GM12865 (cell line): ENCODE results near the gene CACFD1.

ENCODE experiments used
- DNase-seq: peaks from one replicate; pipeline ENCODE4 v3.0.0; 2010; ENCODE audit warnings: low read depth
- H3K4me3 ChIP-seq: 2 replicates; pipeline ENCODE4 v1.5.1; 2011; ENCODE audit warnings: mild to moderate bottlenecking, low read depth, low read length, control low read depth
- TF ChIP-seq, protein P1 (sequence below): IDR thresholded peaks from 2 replicates; pipeline ENCODE4 v1.5.1; 2011; ENCODE audit warnings: low read length, control low read depth, low read depth, inconsistent platforms; ENCODE audit not compliant: insufficient read depth; ENCODE audit errors: missing control alignments

CACFD1 gene

GRCh38 chr9:133475292-133476012 is 15.7 kb downstream of the CACFD1 start:
- TF ChIP-seq, protein P1, sequence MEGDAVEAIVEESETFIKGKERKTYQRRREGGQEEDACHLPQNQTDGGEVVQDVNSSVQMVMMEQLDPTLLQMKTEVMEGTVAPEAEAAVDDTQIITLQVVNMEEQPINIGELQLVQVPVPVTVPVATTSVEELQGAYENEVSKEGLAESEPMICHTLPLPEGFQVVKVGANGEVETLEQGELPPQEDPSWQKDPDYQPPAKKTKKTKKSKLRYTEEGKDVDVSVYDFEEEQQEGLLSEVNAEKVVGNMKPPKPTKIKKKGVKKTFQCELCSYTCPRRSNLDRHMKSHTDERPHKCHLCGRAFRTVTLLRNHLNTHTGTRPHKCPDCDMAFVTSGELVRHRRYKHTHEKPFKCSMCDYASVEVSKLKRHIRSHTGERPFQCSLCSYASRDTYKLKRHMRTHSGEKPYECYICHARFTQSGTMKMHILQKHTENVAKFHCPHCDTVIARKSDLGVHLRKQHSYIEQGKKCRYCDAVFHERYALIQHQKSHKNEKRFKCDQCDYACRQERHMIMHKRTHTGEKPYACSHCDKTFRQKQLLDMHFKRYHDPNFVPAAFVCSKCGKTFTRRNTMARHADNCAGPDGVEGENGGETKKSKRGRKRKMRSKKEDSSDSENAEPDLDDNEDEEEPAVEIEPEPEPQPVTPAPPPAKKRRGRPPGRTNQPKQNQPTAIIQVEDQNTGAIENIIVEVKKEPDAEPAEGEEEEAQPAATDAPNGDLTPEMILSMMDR, result no peak
- no peak overlapping the region for H3K4me3 ChIP-seq

GRCh38 chr9:133476036-133476931 is 16.5 kb downstream of the CACFD1 start:
- peak; percentile 40 for DNase-seq
- TF ChIP-seq, protein P1, result no peak
- H3K4me3 ChIP-seq, result peak overlapping the region; percentile 71

More at GRCh38 chr9:133475292-133476012, 15.7 kb downstream of the CACFD1 start:
- DNase-seq, result no peak

DNA sequence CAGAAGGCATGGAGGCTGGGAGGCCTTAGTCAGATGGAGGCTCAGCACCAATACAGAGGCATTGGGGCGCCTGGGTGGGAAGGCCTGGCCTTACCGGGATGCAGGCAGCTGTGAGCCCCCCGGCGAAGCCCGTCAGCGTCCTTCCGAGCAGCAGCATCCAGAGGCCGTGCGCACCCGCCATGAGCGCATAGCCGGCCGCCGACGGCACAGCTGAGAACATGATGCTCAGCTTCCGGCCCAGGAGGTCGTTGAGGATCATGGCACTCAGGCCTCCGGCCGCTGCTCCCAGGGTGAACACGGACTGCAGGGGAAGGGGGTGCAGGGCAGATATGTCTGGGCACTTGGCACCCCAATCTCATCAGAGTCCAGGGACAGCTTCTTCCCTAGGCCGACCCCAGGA is 17.2 kb downstream of the CACFD1 start:
- TF ChIP-seq, protein P1, result no peak
- peak overlapping the region; percentile 71 for H3K4me3 ChIP-seq
- no peak for DNase-seq

- DNase-seq, result no peak
- peak overlapping the region; percentile 71 for H3K4me3 ChIP-seq
- TF ChIP-seq, protein P1, result no peak
Measured at GRCh38 chr9:133477461-133477860, 17.7 kb downstream of the CACFD1 start.

GRCh38 chr9:133477992-133478850 is 18.4 kb downstream of the CACFD1 start:
- peak overlapping the region; percentile 71 for H3K4me3 ChIP-seq
- peak; percentile 75 for DNase-seq
- TF ChIP-seq, protein P1, result no peak
